Stomach (tissue), 9 donors: ENCODE data around the gene MILR1. TPM values are rescaled to one million over a fixed set of nuclear protein-coding genes. Genes with fewer than 3 reads are reported as not detected.
"Not testable (repeated sequence)": the region's sequence is repeated elsewhere in the genome, so short reads cannot be mapped to it uniquely, and the experiment has no call there.

Experiments used
- DNase-seq, 2 donors: peaks; one replicate each; pipeline versions ENCODE4 v3.0.0 to v3.0.0-alpha.2; 2013 to 2019
- H3K27ac ChIP-seq, 5 donors: fragments of 200-600 bp in 4 of 5; sonication (generic) in 4 of 5; one replicate each; pipeline ENCODE4 v1.5.1; 2013 to 2019; ENCODE audit warnings: mild to moderate bottlenecking in 1 of 5, moderate library complexity in 1 of 5
- H3K27me3 ChIP-seq, 3 donors: fragments of 200-600 bp; sonication (generic); one replicate each; pipeline ENCODE4 v1.5.1; 2017 to 2019; ENCODE audit warnings: mixed run types in 1 of 3
- H3K36me3 ChIP-seq, 4 donors: fragments of 200-600 bp; sonication (generic); 1 replicate in 3 of 4; 2 replicates in 1 of 4; pipeline ENCODE4 v1.5.1; 2016 to 2019
- H3K4me1 ChIP-seq, 4 donors: fragments of 200-600 bp; sonication (generic); one replicate each; pipeline ENCODE4 v1.5.1; 2016 to 2019
- H3K4me3 ChIP-seq, 4 donors: fragments of 200-600 bp; sonication (generic) in 3 of 4; one replicate each; pipeline ENCODE4 v1.5.1; 2016 to 2019; ENCODE audit warnings: mild to moderate bottlenecking in 1 of 4
- H3K9me3 ChIP-seq, 4 donors: fragments of 200-600 bp; sonication (generic); one replicate each; pipeline ENCODE4 v1.5.1; 2016 to 2019
- EP300 ChIP-seq: sonication (generic); formaldehyde crosslinking; IDR thresholded peaks from one replicate; pipeline ENCODE4 v1.6.1; 2017; ENCODE audit warnings: antibody characterized with exemption
- POLR2A ChIP-seq, 4 donors: fragments of 450-650 bp; IDR thresholded peaks; one replicate each; pipeline ENCODE4 v1.6.1; 2016; ENCODE audit warnings: antibody characterized with exemption in 4 of 4, control low read depth in 2 of 4, mild to moderate bottlenecking in 1 of 4, moderate library complexity in 1 of 4
- POLR2AphosphoS5 ChIP-seq, 3 donors: sonication (generic); formaldehyde crosslinking; IDR thresholded peaks; one replicate each; pipeline ENCODE4 v1.6.1; 2016; ENCODE audit warnings: antibody characterized with exemption in 3 of 3
- WGBS, 5 donors: extraction: QIAGEN DNeasy Blood & Tissue Kit in 3 of 5; methylation state at CpG; one replicate each; pipeline versions ENCODE4 v1.1.5 to v1.1.7; 2013 to 2018; 5-methylcytosine and 5-hydroxymethylcytosine counted together
- intact Hi-C: fragments of 100-400 bp; cut with DNase I; formaldehyde crosslinking; loops from one replicate; pipeline ENCODE4 v1.15.1; 2023; ENCODE audit warnings: low total_unique reads
- polyA plus RNA-seq, 3 donors: library from polyadenylated mRNA; stranded (reverse); fragments of 200-250 nt; gene quantifications; one replicate each; pipeline ENCODE4 v1.2.3, GENCODE V29; 2013
- total RNA-seq, 5 donors: library from RNA; depleted of rRNA; stranded (reverse); fragments of >200 nt; gene quantifications; one replicate each; pipeline versions ENCODE4 v1.1.0 to v1.2.3, GENCODE V29; 2014 to 2016
- TF ChIP-seq, protein P1 (sequence below), 7 experiments: fragments of 450-650 bp in 4 of 7; fragments of 200-600 bp in 3 of 7; sonication (generic) in 3 of 7; IDR thresholded peaks; one replicate each; pipeline ENCODE4 v1.5.1; 2016 to 2019; ENCODE audit warnings: antibody characterized with exemption in 7 of 7, control low read depth in 2 of 7, mild to moderate bottlenecking in 1 of 7
- donor health status: healthy with polysubstance abuse.
- donor health status: Bipolar disorder and iron deficiency.
- donor health status: healthy.

MILR1 gene
- total and polyA plus RNA-seq, 8 donors, result 1.4 to 4.2 (median 2.7) TPM; not detected in 3

DNA sequence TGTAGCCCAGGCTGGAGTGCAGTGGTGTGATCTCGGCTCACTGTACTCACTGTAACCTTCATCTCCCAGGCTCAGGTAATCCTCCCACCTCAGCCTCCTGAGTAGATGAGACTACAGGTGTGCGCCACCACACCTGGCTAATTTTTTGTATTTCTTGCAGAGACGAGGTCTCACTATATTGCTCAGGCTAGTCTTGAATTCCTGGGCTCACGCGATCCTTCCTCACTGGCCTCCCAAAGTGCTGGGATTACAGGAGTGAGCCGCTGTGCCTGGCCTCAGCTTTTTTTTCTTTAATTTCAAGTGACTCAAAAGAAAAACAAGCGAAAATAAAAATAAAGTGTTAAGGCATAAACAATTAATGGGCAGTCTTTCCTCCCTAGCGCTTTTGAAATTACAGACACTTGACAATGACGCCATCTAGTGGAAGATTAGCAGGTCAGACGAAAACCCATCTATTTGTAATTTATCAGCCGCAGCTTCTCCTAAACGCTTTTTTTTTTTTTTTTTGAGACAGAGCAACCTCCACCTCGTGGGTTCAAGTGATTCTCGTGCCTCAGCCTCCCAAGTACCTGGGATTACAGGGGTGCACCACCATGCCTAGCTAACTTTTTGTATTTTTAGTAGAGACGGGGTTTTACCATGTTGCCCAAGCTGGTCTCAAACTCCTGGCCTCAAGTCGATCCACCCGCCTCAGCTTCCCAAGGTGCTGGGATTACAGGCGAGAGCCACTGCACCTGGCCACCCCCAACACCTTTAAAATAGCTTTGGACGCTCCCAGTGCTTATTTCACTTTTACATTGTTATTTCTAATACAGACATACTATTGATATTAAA, 30.2 kb upstream of the MILR1 start:
- no peaks in the 10 kb centered on the region for H3K27me3 ChIP-seq
- H3K27ac ChIP-seq, result no peak overlapping the region
- 28 to 36% (median 34%) methylated on average over 19 of the region's 19 CpGs for WGBS, 5 donors
- peaks cover 0 to 14% (median 5%) of the 10 kb centered on the region in 4 donors for H3K4me1 ChIP-seq
- H3K4me3 ChIP-seq, result no peak overlapping the region
- TF ChIP-seq, protein P1, sequence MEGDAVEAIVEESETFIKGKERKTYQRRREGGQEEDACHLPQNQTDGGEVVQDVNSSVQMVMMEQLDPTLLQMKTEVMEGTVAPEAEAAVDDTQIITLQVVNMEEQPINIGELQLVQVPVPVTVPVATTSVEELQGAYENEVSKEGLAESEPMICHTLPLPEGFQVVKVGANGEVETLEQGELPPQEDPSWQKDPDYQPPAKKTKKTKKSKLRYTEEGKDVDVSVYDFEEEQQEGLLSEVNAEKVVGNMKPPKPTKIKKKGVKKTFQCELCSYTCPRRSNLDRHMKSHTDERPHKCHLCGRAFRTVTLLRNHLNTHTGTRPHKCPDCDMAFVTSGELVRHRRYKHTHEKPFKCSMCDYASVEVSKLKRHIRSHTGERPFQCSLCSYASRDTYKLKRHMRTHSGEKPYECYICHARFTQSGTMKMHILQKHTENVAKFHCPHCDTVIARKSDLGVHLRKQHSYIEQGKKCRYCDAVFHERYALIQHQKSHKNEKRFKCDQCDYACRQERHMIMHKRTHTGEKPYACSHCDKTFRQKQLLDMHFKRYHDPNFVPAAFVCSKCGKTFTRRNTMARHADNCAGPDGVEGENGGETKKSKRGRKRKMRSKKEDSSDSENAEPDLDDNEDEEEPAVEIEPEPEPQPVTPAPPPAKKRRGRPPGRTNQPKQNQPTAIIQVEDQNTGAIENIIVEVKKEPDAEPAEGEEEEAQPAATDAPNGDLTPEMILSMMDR (IDR thresholded peaks at IDR 0.05), result peak in 5 of 7 experiments; percentile 53 to 76 (median 72)
- TF ChIP-seq POLR2AphosphoS5 (IDR thresholded peaks at IDR 0.05), result no peak
- no peak for TF ChIP-seq POLR2A (IDR thresholded peaks at IDR 0.05)
- no peak for TF ChIP-seq EP300
- H3K9me3 ChIP-seq, result no peaks in the 10 kb centered on the region
- H3K36me3 ChIP-seq, result no peaks in the 10 kb centered on the region
- intact Hi-C loops, result loop anchor here (5.0 kb wide), 1 partner anchor 96 kb away; no protein-coding TSS in a partner anchor
- peak in 1 of 2 donors; percentile 81 for DNase-seq

DNA sequence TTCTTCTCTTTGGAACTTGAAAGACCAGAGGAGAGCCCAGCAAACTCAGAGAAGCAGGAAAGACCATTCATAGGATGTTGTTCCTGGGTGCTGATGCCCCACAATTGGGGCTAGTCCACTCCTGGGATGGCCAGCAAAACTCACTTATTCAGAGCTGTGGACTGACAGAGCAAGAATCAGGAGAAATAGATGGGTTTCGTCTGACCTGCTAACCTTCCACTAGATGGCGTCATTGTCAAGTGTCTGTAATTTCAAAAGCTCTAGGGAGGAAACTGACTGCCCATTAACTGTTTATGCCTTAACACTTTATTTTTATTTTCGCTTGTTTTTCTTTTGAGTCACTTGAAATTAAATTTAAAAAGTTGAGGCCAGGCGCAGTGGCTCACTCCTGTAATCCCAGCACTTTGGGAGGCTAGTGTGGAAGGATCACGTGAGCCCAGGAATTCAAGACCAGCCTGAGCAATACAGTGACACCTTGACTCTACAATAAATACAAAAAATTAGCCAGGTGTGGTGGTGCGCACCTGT, 28.7 kb upstream of the MILR1 start:
- 26 to 35% (median 30%) methylated on average over 6 of the region's 6 CpGs for whole genome bisulfite sequencing, 5 donors

DNA sequence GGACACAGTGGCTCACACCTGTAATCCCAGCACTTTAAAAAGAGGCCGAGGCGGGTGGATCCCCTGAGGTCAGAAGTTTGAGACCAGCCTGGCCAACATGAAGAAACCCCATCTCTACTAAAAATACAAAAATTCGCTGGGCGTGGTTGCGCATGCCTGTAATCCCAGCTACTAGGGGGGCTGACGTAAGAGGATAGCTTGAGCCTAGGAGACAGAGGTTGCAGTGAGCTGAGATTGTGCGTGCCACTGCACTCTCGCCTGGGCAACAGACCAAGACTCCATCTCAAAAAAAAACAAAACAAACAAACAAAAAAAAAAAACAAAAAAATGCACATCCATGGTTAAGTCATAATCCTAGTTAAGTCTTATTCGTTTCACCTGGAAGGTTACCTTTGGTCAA, 26.8 kb upstream of the MILR1 start:
- DNase-seq, H3K4me3 ChIP-seq, H3K27me3 ChIP-seq, H3K36me3 ChIP-seq, H3K9me3 ChIP-seq, H3K27ac ChIP-seq: not testable (repeated sequence)
- H3K4me1 ChIP-seq, result peaks cover 0 to 14% (median 5%) of the 10 kb centered on the region in 4 donors
- intact Hi-C loops, result loop anchor here (5.0 kb wide), 1 partner anchor 65 kb away; no protein-coding TSS in a partner anchor
- 71 to 90% (median 85%) methylated on average over 3 to 9 of the region's 9 CpGs for WGBS, 5 donors

More for the DNA sequence above, 28.7 kb upstream of the MILR1 start:
- H3K4me1 ChIP-seq, result peaks cover 0 to 14% (median 5%) of the 10 kb centered on the region in 4 donors
- no peaks in the 10 kb centered on the region for H3K27me3 ChIP-seq
- H3K9me3 ChIP-seq, result no peaks in the 10 kb centered on the region
- no peaks in the 10 kb centered on the region for H3K36me3 ChIP-seq
- intact Hi-C loops, result loop anchor here (5.0 kb wide), 1 partner anchor 67 kb away; no protein-coding TSS in a partner anchor
- peak in 1 of 2 donors; percentile 87 for DNase-seq
- TF ChIP-seq, protein P1 (IDR thresholded peaks at IDR 0.05), result peak in 5 of 7 experiments; percentile 38 to 77 (median 66)
- TF ChIP-seq POLR2A (IDR thresholded peaks at IDR 0.05), result no peak
- no peak overlapping the region for H3K27ac ChIP-seq
- no peak overlapping the region for H3K4me3 ChIP-seq

DNA sequence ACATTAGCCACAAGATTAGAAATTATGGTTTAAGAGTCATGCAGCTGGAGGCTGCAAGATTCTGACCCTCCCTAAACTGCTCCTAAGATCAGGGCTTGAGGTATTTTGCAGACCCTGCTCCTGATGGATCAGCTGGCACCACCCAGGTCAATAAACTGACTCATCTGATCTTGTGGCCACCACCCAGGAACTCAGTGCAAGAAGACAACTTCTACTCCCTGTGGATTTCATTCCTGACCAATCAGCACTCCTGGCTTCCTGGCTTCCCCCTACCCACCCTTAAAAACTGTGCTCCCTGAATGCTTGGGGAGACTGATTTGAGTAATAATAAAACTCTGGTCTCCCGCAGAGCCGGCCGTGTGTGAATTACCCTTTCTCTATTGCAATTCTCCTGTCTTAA, 25.0 kb upstream of the MILR1 start:
- Histone ChIP-seq H3K4me1 (peaks cover 0 to 8% (median 1%) of the 10 kb centered on the region in 4 donors), H3K36me3 (no peaks in the 10 kb centered on the region), H3K27me3 (no peaks in the 10 kb centered on the region), H3K27ac (no peak overlapping the region), H3K9me3 (no peaks in the 10 kb centered on the region), H3K4me3 (no peak overlapping the region)
- DNase-seq, result no peak
- WGBS, 5 donors, result 68 to 96% (median 81%) methylated on average over 3 of the region's 3 CpGs
- intact Hi-C loops, result loop anchor here (5.0 kb wide), 1 partner anchor 63 kb away; no protein-coding TSS in a partner anchor
- TF ChIP-seq POLR2AphosphoS5 (IDR thresholded peaks at IDR 0.05) (no peak), POLR2A (IDR thresholded peaks at IDR 0.05) (no peak), EP300 (no peak)
- TF ChIP-seq, protein P1 (IDR thresholded peaks at IDR 0.05), result no peak
